ENCODE data around the gene TAS2R41. TPM values are rescaled to one million over a fixed set of nuclear protein-coding genes. Genes with fewer than 3 reads are reported as not detected.

The TAS2R41 gene
- total RNA-seq, 1 experiment from 2014 or later = not detected

GRCh38 chr7:143507534-143508055, 29.9 kb downstream of the TAS2R41 start:
- DNase-seq = no peak
- no CpG with 5 or more reads among the region's 5 CpGs for WGBS (ENCODE audit: extremely low coverage, insufficient read length, low lambda C conversion rate)
- no peak overlapping the region for H3K27ac Mint-ChIP-seq

More at GRCh38 chr7:143507534-143508055, 29.9 kb downstream of the TAS2R41 start:
- no peak overlapping the region for H4K91ac ChIP-seq (ENCODE audit: insufficient read length, low read depth, low read length)
- H2BK12ac ChIP-seq (ENCODE audit: insufficient read length, low read depth, low read length) = no peak overlapping the region
- no peaks in the 10 kb centered on the region for H3K27me3 ChIP-seq (ENCODE audit: insufficient read depth, low read length)
- H3K4me1 Mint-ChIP-seq = peaks cover 4 to 11% of the 10 kb centered on the region in 2 experiments
- H2BK20ac ChIP-seq (ENCODE audit: low read depth, low read length, poor library complexity, severe bottlenecking) = no peak overlapping the region
- H3K56ac ChIP-seq (ENCODE audit: insufficient read length, low read depth, low read length) = no peak overlapping the region
- TF ChIP-seq CTCF (conservative IDR thresholded peaks at IDR 0.05) = no peak
- H2BK5ac ChIP-seq (ENCODE audit: insufficient read length, low read length) = no peak overlapping the region
- H3K4me1 ChIP-seq (ENCODE audit: insufficient read depth, low read length) = no peaks in the 10 kb centered on the region
- no peak overlapping the region for H4K5ac ChIP-seq (ENCODE audit: insufficient read length, low read depth, low read length)
- H3K14ac ChIP-seq (ENCODE audit: insufficient read depth, low read length) = no peak overlapping the region
- H3K9me3 ChIP-seq (ENCODE audit: control insufficient read depth, low read depth, low read length) = no peaks in the 10 kb centered on the region
- H2AK5ac ChIP-seq (ENCODE audit: insufficient read length, low read length) = no peak overlapping the region
- H3K9ac ChIP-seq (ENCODE audit: extremely low read depth, insufficient read length, low read length) = no peak overlapping the region
- no peak overlapping the region for H3K4ac ChIP-seq (ENCODE audit: low read depth, low read length)
- H3K23ac ChIP-seq (ENCODE audit: insufficient read length, low read depth, low read length) = no peak overlapping the region
- H2BK120ac ChIP-seq (ENCODE audit: low read depth, low read length, poor library complexity, severe bottlenecking) = no peak overlapping the region
- no peak overlapping the region for H3K4me3 Mint-ChIP-seq
- H3K27ac ChIP-seq (ENCODE audit: insufficient read length, low read depth, low read length) = no peak overlapping the region
- no peaks in the 10 kb centered on the region for H3K79me1 ChIP-seq (ENCODE audit: insufficient read depth, low read depth, low read length, poor library complexity, severe bottlenecking)
- H4K20me1 ChIP-seq (ENCODE audit: control insufficient read depth, insufficient read depth, insufficient read length) = no peaks in the 10 kb centered on the region
- H3K23me2 ChIP-seq (ENCODE audit: insufficient read length, low read depth, low read length, poor library complexity, severe bottlenecking) = no peaks in the 10 kb centered on the region
- no peak overlapping the region for H2AFZ ChIP-seq (ENCODE audit: low read length)
- no peak overlapping the region for H3K18ac ChIP-seq (ENCODE audit: insufficient read length, low read depth, low read length)
- H2BK15ac ChIP-seq (ENCODE audit: low read depth, low read length) = no peak overlapping the region
- no peaks in the 10 kb centered on the region for H3K79me2 ChIP-seq (ENCODE audit: insufficient read depth, low read length)
- H3K27me3 Mint-ChIP-seq (ENCODE audit: low read depth) = no peaks in the 10 kb centered on the region
- no peak overlapping the region for H3K4me2 ChIP-seq (ENCODE audit: insufficient read depth, insufficient read length, low read length)
- no peak overlapping the region for H4K8ac ChIP-seq (replicated peaks; ENCODE audit: insufficient read length, low read depth, low read length)
- no peak overlapping the region for H3T11ph ChIP-seq (ENCODE audit: low read length)
- H3K36me3 Mint-ChIP-seq (ENCODE audit: insufficient read depth in 1 of 3, low read depth in 3 of 3) = no peaks in the 10 kb centered on the region
- H3K9me3 Mint-ChIP-seq = no peaks in the 10 kb centered on the region; a peak in 1 of 5 replicates
